HG02973 (cell line): Measurements from ENCODE around the gene POLG2.

Experiments used
- ATAC-seq: cut with Tn5 transposase; IDR thresholded peaks from one replicate; pipeline ENCODE4 v1.9.1; 2021; ENCODE audit warnings: moderate library complexity; ENCODE audit not compliant: unreplicated experiment

The POLG2 gene

DNA sequence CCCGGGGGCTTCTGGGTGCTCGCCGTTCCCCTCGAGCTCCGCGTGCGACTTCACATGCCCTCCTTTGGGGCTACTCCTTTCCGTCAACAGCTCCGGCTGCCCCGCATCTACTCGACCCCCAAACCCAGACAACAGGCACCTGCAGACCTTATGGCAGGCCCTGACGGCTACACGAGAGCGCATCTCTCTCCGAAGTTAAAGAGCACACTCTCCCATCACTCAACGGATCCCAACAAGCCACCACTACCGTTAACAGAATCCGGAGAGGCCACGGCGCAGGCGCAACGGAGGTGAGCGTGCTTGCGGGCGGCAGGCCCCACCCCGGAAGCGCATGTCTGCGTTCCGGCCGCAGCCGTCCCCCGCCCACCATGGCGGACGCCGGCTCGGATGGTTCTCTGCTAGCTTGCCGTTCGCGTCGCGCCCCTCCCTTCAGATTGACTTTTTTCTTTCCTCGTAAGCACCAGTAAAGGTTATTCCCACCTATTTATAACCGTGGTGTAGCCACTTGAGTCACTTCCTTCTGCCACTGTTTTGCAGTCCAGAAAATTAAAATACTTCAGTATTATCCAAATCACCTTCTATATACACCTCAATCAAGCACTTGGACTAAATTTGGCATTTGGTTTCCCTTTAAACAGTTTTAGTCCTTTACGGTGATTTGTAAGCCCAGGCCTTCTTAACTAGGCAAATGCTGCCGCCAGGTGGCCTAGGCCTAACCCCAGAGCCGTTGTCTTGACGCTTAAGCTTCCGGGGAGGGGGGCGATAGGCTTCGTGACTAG is at the start of gene POLG2:
POLG2 (minus strand) TSS at position 269 of the 779 bp plus-strand sequence; CDS start at position 183, 86 bp downstream.
- peak; percentile 72 for ATAC-seq

DNA sequence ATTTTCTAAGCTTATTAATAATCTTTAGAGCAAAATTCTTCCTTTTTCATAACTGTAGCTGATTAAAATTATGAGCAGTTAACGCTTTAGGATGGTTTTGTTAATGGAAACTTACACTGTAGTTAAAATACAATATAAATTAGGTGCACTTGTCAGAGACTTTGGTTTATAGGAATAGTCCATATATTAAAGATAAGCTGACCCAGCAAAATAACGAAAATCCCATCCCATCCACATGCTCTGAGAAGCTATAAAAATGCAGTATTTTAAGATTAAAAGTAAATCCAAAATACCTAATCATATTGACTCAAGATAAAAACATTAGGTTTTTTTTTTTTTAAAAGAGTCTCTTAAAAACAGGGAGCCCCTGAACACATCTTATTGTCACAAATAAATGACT is 47.9 kb upstream of the POLG2 start:
- ATAC-seq, result no peak

DNA sequence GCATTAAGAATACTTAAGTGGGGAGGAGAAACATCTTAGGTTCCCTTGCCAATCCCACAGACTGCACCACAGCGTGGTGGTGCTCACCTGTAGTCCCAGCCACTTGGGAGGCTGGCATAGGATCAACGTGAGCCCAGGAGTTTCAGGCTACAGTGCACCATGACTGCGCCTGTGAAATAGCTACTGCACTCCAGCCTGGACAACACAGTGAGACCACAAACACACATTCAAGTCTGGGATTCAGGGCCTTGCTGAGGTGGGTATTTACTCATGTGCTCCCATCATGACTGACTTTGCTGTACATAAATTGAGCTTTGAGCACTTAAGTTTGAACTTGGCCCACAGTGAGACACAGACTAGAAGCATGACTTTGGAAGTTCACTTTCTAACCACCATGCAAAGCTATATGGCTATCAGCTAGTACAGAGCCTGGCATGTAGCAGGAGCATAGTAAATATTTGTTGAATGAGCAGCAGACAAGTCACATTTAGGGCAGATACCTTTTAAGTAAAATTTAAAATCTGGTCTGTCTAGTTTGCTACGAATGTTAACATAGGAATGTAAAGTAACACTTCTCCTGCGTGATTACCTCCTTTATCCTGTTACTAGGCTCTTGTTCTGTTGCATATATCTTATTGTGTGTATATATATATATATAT is 43.4 kb upstream of the POLG2 start:
- no peak for ATAC-seq

DNA sequence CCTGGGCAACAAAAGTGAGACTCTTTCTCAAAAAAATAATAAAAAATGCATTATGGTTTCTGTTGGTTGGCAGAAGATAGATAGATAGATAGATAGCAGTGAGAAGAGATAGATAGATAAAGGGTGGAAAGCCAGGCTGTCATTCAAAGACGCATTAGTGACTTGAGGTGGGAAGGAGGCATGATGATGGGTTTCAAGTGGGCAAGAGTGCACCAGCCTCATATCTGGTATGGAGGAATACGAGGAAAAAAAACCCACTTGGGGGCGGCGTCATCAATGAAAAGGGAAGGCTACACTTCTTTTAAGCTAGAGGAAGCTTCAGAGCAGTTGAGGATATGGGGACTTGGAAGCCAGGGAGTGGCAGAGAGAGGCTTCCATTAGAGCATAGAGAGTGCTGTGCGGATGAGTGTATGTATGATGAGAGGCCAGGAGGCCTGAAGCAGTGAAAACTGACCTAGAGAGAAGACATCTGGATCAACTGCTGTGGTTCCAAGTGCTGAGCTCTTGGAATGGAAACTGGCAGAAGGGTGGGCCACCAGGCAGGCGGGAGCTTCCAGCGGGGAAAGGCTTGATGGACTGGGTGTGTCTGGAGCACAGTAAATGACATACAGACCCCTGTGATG is 41.8 kb upstream of the POLG2 start:
- no peak for ATAC-seq

DNA sequence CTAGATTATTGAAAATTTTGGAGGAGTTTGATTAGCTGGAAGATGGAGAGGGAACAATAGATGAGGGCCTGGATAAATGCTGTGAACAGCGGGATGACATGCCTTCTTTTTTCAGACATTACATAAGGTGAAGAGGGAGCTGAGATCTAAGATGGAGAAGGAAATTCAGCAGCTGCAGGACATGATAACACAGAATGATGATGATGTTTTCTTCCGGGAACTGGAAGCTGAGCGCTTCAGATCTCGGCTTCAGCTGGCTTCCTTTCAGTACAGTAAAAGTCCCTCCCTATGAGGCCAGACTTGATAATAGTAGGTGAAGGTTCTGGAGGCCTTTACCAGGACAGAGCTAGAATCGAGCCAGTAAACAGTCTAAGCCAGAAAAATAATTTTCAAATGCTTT is 40.6 kb upstream of the POLG2 start:
- ATAC-seq, result no peak

DNA sequence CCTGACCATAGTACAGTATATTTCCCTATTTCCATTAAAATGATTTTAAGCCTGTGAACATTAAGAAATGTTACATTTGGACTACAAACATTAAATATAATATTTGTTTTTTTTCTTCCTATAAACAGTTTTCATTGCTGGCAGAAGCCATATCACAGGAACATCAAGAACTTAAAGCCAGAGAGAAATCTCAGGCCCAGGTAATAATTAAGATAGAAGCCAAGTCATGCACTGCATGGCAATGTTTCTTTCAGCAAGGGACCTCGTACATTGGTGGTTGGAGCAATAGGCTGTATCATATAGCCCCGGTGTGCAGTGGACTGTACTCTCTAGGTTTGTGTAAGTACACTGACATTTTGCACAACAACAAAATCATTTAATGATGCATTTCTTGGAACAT is 40.1 kb upstream of the POLG2 start:
- no peak for ATAC-seq

DNA sequence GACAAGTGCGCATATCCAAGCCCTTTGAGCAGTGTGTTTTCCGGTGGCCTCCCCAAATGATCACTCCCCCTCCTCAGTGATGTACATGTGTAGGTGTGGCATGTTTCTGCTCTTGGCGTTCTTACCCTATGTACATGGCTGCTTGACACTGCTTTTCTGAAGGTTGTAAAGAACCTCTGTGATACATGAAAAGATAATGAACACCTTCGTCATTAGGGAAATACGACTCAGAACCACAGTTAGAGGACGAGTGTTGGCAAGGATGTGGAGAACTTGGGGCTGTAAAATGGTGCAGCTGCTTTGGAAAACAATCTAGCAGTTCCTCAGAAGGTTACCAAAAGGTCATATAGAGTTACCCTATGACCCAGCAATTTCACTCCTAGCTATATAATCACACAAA is 38.5 kb upstream of the POLG2 start:
- ATAC-seq, result no peak

DNA sequence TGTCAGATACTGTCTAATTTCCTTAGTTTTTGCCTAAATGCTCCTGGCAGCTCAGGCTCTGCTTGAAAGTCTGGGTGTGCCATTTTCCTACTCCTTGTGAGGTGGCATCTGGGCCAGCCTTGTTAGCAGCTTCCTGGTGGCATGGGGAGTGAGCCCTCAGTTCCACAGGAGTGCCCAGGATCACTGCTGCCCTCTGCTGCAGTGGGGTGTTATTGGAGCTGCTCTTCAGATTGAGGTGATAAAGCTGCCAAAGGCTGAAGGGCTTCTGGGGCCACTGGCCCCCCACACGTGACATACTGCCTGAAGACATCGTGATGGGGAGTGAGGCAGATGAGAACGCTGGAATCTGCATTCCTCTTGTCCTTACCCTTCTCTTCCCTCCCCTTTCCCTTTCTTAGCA is 37.3 kb upstream of the POLG2 start:
- no peak for ATAC-seq

DNA sequence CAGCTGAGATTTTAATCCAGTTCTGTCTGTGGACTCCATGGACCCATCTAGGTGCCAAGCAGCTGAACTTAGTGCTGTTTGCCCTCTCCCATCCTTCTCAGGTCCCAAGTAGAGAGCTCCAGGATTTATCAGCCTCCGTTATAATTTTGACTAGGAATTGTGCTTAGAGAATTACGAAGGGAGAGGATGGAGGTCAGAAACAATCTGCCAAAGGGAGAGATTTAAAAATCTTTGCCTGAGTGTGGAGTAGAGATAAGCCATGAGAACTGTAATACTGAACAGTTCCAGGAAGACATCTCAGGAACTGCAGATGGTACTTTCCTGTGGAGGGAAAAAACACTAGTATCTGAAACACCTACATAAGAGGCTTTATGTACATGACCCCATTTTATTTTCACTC is 36.9 kb upstream of the POLG2 start:
- ATAC-seq, result no peak

DNA sequence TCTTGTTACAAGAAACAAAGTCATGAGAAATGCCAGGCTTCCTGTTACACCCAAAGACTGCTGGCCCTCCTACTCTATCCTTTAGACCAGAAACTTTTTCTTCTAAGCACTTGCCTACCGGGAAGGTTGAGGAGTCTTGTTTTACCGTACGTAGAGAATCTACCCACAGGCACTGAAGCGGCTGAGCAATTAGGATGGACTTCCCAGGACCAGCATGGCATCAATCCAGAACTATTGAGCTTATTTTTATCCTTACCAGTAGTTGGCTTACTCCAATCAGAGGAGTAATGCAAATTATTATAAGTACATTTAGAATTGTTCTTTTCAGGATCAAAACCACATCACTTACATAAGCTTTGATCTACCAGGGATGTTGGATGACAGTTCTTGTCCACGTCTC is 35.6 kb upstream of the POLG2 start:
- ATAC-seq, result no peak

DNA sequence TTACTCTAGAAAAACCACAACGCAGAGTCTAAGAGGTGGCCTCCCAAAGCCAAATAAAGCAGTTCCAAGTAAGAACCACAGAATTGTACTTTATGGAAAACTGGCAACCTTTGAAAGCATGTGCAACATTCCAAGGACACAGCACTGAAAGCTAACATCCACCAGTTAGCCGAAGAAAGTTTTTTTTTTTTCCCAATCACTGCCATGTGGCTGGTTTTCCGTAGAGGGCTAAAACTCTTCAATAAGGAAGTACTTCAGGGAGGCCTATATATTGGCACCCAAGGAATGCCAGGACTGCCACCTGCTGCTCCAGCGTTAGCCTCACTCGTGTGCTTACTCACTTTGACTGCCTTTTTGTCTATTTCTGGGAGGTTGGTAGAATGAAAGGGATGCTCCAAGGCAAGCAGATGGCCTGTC is 35.1 kb upstream of the POLG2 start:
- ATAC-seq, result no peak

DNA sequence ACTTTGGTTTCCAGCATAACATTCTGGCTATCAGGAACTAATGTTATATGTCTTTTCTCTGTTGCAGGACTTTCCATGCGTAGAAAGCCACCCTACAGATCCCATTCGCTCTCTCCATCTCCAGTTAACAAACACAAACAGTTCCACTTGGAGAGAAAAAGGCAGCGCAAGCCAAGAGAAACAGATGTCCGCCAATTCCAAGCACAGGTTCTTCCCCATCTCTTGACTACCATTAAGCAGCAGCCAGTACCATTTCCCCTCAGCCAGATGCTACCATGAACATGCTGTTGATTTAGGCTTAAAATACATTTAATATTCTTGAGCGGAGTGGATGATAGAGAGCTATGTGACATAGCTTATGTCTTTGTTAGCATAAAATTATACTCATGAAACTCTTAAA is 32.4 kb upstream of the POLG2 start:
- ATAC-seq, result no peak

DNA sequence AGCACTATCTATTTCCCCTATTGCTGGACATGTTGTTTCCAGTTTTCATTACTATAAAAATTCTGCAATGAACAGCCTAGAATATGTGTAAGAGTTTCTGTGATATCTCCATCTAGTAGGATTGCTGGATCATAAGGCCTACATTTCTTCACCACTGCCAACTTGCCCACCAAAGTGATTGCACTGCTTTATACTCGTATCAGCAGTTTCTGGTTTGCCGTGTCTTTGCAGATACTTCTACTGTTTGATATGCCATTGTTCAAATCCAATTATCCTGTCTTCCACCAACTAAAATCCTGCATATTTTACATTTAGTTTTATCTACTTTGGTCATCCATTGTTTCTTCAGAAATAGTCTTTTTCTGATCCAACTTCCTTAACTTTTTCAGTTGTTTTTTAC is 31.1 kb upstream of the POLG2 start:
- ATAC-seq, result no peak

DNA sequence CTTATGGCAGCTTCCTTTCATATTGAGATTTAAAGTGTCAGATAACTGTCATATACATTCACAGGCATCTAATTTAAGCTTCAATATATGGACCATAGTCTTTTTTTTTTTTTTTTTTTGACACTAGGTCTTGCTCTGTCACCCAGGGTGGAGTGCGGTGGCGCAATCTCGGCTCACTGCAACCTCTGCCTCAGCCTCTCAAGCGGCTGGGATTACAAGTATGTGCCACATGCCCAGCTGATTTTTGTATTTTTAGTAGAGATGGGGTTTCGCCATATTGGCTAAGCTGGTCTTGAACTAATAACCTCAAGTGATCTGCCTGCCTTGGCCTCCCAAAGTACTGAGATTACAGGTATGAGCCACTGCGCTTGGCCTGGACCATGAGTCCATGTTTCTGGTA is 23.5 kb upstream of the POLG2 start:
- no peak for ATAC-seq

DNA sequence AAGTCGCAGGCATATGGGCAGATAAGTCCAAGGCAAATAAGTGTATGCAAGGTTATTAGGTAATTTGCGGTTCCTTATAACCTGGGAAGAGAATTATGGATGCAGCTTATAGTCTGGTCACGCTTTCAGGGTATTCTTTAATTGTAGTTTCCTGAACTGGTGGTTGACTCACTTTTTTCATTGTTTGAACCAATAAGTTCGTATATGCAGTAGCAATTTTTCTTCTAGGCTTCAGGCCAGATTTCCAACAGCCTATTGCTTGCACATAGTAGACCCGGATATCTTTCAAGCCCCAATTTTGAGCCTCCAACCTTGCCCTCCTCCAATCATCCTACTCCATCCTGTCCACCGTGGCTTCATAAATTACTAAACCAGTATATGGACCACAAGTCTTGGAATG is 22.7 kb upstream of the POLG2 start:
- no peak for ATAC-seq

DNA sequence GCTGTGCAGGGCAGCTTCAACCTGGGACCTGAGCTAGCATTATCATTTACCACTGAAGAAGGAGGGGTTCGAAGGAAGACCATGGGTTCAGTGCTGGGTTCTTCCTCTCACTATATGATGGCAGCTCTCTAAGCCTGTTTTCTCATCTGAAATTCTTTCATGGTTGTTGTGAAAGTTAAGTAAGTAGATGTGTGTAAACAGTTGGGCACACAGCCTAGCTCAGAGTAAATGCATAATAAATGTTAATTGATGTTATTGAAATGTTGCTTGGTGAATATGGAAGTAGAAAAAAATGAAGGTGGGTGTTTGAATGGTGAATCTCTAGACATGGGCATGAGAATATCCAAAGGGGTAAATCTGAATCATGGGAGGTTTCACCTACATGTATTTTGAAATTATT is 19.0 kb upstream of the POLG2 start:
- no peak for ATAC-seq

DNA sequence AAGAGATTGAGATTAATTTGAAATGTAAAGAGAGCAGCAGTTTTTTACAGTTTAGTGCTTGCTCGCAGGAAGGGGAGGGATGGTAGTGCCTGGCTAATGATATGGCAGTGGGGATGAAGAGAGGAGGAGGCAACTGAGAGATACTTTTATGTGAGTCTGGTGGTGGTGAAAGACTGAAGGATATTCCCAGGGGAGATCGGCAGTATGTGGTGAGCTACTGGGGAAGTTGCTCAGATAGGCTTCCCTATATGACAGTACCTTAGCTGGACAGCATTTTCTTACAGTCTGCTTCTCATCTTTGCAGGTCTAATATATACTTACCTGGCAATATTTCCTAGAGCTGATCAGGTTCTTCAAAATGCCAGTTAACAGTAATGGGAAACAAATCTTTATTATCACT is 18.6 kb upstream of the POLG2 start:
- ATAC-seq, result no peak

DNA sequence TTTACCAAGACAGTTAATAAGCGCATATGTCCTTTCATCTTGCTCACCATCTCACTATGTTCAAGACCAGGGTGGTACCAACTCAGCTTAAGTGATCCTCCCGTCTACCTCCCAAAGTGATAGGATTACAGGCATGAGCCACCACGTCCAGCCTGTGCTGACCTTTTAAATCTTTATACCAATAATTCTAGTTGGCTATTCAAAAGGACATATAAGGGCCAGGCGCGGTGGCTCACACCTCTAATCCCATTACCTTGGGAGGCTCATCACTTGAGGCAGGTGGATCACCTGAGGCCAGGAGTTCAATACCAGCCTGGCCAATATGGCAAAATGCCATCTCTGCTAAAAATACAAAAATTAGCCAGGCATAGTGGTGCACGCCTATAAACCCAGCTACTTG is 12.3 kb upstream of the POLG2 start:
- no peak for ATAC-seq

DNA sequence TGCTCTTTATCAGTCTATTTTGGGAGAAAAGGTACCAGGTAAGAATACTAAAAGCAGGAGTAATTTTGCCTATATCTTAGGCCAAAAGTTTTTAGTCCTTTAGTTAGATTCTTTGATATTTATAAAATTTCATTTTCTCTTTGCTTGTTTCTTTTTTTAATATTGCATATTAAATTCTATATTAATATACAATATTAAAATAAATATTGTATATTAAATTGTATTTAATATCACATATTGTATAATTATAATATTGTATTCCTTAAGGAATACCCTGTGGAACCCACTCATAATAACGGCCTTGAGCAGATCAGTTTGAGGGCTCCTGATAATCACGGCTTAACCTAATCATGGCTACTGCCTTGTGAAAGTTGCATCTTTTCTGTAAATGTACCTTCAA is 11.8 kb upstream of the POLG2 start:
- no peak for ATAC-seq

DNA sequence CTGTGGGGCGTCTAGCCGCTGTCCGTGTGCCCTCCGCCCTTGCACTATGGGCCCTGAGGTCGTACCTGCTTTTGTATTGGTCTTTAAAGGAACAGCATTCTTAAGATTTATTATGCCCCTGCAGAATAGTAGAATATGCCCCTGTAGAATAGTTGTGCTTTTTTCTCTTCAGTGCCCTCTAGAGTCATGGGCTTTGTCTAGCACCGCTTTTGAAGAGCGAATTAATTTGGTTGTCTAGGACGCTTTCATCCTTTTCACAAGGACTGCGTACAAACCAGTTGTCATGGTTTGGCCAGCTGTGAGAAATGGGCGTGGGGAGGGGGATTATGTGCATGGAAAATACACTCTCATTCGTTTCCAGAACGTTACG is 10.5 kb upstream of the POLG2 start:
- ATAC-seq, result peak; percentile 14

DNA sequence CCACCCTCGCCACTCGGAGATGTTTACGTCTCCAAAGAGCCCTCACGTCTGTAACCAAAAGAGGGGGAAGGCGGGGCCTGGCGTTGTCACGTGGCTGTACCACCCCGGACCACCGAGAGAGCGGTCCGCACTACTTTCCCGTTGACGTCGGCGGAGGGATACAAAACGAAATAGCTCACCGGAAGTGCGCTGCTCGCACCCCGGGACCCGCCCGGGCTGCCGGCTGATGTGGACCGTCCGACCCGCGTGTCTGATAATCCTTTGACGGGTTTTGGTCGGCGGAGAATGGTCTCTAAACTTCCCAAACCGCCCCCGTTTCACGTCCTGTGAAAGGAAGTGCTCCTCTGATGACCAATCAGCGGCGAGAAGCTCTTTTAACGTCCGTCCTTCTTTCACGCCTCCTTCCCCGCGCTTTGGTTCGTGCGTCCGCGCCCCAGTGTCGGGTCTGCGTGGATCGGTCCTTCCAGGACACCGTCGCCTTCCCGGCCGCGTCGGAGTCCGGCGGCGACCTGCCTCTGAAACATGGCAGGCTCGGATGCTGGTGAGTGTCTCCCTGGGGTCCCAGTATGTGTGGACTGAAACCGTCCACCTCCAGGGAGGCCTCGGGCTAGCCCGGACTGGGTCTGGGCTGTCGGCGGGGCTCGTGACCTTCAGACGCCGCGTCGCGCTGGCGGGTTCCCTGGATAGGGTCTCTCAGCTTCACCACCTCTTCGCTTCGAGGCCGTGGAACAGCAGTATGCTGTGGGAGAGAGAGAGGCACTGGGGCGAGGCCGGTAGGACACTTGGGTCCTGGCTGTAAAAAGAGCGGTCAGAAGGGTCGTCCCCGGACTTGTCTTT is 9.9 kb upstream of the POLG2 start, which contains the start of gene CEP95:
CEP95 (plus strand) TSS at position 402 of the 837 bp plus-strand sequence; CDS start at position 523, 121 bp downstream.
- peak; percentile 42 for ATAC-seq
